Subcutaneous abdominal adipose tissue (tissue), 5 donors: ENCODE results near the gene MTCP1.

Experiments
- H3K27ac ChIP-seq: one replicate; pipeline ENCODE4 v1.7.0; 2013; ENCODE audit warnings: low read depth, mild to moderate bottlenecking, inconsistent platforms, low read length, moderate library complexity
- H3K27me3 ChIP-seq, 5 donors: one replicate each; pipeline ENCODE4 v1.7.0; 2013; ENCODE audit warnings: low read length in 5 of 5, inconsistent platforms in 1 of 5; ENCODE audit not compliant: control insufficient read depth in 5 of 5, insufficient read depth in 4 of 5
- H3K36me3 ChIP-seq, 5 donors: one replicate each; pipeline ENCODE4 v1.7.0; 2013; ENCODE audit warnings: low read length in 5 of 5; ENCODE audit not compliant: control insufficient read depth in 5 of 5, insufficient read depth in 5 of 5
- H3K4me1 ChIP-seq, 5 donors: one replicate each; pipeline ENCODE4 v1.7.0; 2013; ENCODE audit warnings: low read length in 5 of 5, mild to moderate bottlenecking in 3 of 5, moderate library complexity in 1 of 5; ENCODE audit not compliant: control insufficient read depth in 5 of 5, insufficient read depth in 5 of 5
- H3K4me3 ChIP-seq, 5 donors: one replicate each; pipeline ENCODE4 v1.7.0; 2013; ENCODE audit warnings: low read length in 5 of 5, low read depth in 1 of 5
- H3K9ac ChIP-seq, 5 donors: one replicate each; pipeline ENCODE4 v1.7.0; 2013; ENCODE audit warnings: low read length in 5 of 5, mild to moderate bottlenecking in 4 of 5, moderate library complexity in 3 of 5
- H3K9me3 ChIP-seq, 5 donors: one replicate each; pipeline ENCODE4 v1.7.0; 2013; ENCODE audit warnings: low read length in 5 of 5; ENCODE audit not compliant: control insufficient read depth in 5 of 5
- donor health status: healthy.
- donor health status: healthy.
- donor health status: healthy.
- donor health status: healthy.
- donor health status: healthy.

MTCP1 gene

DNA sequence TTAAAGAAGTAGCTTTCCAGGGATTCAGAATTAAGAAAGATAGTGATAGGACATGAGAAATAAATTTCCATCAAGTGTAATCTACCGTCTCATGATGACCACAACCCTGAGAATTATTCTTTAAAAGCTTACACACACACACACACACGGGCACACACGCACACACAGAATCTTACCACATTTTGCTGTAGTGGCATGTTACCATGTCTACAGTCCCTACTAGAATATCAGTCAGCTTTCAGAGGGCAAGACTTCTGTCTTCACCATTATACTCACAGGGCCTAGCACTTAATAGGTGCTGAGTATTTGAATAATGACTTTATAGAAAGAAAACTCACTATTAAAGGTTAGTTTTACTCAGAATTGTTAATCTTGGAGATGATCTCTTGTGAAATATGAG lies 15.4 kb downstream of the MTCP1 start:
- Histone ChIP-seq H3K27ac (no peak overlapping the region), H3K36me3 (peaks cover 2 to 19% (median 11%) of the 10 kb centered on the region in 5 donors), H3K9ac (no peak overlapping the region), H3K27me3 (peaks cover 0 to 3% (median 0%) of the 10 kb centered on the region in 5 donors), H3K4me1 (peaks cover 4 to 12% (median 10%) of the 10 kb centered on the region in 5 donors), H3K9me3 (no peaks in the 10 kb centered on the region), H3K4me3 (no peak overlapping the region)

DNA sequence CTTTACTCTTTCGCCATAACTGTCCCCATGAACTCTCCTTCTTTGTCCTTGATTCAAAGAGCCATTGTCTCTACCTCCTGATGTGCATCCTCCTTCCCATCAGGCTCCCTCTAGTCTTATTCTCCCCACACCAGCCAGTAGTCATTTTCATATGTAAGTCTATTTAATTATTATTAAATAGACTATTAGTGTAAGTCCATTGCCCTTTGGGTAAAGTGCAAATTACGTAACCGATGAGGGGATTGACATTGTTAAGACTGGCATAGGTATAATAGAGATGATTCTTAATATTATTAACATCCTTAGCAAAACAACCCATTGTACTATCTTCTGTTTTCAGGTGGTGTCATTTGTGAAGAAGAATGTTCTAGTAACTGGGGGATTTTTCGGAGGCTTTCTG lies 16.7 kb downstream of the MTCP1 start:
- no peak overlapping the region for H3K4me3 ChIP-seq
- no peak overlapping the region for H3K27ac ChIP-seq
- peaks cover 4 to 12% (median 10%) of the 10 kb centered on the region in 5 donors for H3K4me1 ChIP-seq
- H3K27me3 ChIP-seq = peaks cover 0 to 3% (median 0%) of the 10 kb centered on the region in 5 donors
- no peak overlapping the region for H3K9ac ChIP-seq
- peaks cover 2 to 15% (median 11%) of the 10 kb centered on the region in 5 donors for H3K36me3 ChIP-seq
- no peaks in the 10 kb centered on the region for H3K9me3 ChIP-seq

DNA sequence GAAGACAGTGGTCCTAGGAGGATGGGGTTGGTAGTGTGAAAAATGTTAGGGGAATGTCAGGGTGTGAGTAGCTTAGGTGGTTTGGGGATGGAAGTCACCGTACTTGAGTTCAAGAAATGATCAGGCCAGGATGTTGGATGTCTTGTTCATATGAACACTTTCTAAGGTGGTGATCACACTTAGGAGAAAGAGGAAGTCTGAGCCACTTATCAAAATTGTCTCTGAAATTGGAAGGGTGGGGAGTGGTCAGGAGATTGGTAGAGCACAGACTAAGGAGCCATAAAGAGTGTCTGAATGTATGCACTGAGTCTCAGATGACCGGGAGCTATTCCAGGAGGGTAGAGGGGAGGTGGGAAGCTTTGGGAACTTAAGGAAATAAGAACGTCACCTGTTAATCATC lies 17.3 kb downstream of the MTCP1 start:
- Histone ChIP-seq H3K27ac (no peak overlapping the region), H3K36me3 (peaks cover 2 to 15% (median 11%) of the 10 kb centered on the region in 5 donors), H3K9me3 (no peaks in the 10 kb centered on the region), H3K4me1 (peaks cover 4 to 15% (median 10%) of the 10 kb centered on the region in 5 donors), H3K9ac (no peak overlapping the region), H3K4me3 (no peak overlapping the region), H3K27me3 (peaks cover 0 to 3% (median 0%) of the 10 kb centered on the region in 5 donors)

DNA sequence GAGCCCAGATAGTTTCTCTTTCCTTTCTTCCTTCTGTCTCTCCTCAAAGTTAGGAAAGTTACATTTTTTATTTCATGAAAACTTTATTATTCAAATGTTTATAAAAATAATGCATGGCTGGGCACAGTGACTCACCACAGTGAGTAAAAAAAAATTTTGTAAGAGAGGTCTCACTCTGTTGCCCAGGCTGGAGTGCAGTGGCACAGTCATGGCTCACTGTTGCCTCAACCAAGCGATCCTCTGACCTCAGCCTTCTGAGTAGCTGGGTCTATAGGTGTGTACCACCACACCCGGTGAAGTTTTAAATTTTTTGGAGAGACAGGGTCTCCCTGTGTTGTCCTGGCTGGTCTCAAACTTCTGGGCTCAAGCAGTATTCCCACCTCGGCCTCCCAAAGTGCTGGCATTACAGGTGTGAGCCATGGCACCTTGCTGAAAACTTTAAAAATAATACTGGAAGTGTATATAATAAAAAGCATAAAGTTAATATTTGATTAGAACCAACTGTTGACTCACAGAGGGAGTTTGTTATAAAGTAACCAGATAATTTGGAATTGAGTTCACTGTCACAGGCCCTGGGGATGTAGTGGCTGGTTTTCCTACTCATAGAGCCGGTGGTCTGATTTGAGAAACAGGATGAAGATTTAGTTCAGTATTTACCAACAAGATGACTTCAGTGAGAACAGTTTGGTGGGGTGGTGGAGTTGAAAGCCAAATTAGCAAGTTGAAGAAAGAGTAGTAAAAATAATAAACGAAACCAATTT lies 18.0 kb downstream of the MTCP1 start:
- Histone ChIP-seq H3K9ac (no peak overlapping the region), H3K27ac (no peak overlapping the region), H3K36me3 (peaks cover 2 to 16% (median 11%) of the 10 kb centered on the region in 5 donors), H3K27me3 (peaks cover 0 to 3% (median 0%) of the 10 kb centered on the region in 5 donors), H3K9me3 (no peaks in the 10 kb centered on the region), H3K4me1 (peaks cover 4 to 15% (median 10%) of the 10 kb centered on the region in 5 donors), H3K4me3 (no peak overlapping the region)

DNA sequence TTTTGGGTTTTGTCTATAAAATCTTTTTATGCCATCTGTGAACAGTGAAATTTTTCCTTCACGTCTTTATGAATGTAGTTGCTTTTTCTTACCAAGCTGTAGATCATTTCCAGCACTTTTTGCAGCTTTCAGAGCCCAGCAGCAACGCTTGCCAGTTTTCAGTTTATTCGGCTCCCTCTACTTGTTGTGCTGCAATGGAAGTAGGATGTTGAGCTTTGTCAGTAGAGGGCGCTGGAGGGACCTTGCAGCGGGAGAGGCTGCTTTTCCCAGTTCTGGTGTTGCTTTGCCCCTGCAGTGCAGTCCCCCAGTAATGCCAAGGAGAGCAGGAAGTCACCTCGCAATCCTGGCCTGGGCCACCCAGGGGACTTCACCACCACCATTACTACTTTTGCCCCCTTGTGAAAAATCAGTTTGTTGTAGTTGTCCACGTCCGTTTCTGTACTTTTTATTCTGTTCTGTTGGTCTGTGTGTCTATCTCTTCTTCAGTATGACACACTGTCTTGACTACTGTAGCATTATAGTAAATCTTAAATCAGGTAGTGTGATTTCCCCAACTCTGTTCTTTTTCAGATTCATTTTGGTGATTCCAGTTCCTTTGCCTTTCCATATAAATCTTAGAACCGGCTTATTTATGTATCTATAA lies 21.8 kb downstream of the MTCP1 start:
- H3K4me3 ChIP-seq = no peak overlapping the region
- peaks cover 5 to 23% (median 15%) of the 10 kb centered on the region in 5 donors for H3K36me3 ChIP-seq
- no peak overlapping the region for H3K27ac ChIP-seq
- no peaks in the 10 kb centered on the region for H3K27me3 ChIP-seq
- peaks cover 0 to 4% (median 0%) of the 10 kb centered on the region in 5 donors for H3K4me1 ChIP-seq
- H3K9ac ChIP-seq = no peak overlapping the region
- no peaks in the 10 kb centered on the region for H3K9me3 ChIP-seq

DNA sequence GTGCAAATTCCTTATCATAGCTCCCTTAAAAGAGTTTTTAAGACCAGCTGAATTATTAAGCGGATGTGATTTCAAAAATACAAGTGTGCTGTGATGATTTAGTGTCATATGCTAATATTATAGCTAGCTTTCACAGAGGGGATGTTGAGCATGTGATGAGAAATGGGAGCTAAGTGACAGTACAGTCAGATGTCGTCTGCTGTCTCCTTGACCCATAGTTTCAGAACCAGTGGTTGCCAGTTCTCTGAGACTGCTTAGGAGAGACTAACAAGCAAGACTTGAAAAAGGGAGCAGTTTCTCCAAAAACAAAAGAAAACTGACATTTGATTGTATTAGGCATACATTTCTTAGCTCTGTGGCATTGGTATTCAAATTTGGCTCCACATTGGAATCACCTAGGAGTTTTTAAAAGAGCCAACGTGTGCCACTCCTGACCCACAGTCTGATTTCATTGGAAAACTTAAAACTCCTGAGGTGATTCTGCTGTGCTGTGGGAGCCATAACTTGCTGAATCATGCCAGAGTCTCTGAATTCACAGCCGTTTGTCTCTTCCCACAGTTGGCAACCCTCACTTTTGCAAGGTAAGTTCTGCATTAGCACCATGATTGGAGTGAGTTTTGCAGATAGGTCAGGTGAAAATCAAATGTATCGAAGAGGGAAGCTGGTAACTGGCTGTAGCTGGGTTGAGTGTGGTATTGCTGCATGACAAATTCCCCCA lies 24.0 kb downstream of the MTCP1 start:
- H3K4me3 ChIP-seq = no peak overlapping the region
- no peaks in the 10 kb centered on the region for H3K27me3 ChIP-seq
- H3K9ac ChIP-seq = no peak overlapping the region
- H3K4me1 ChIP-seq = peaks cover 0 to 4% (median 0%) of the 10 kb centered on the region in 5 donors
- no peak overlapping the region for H3K27ac ChIP-seq
- peaks cover 3 to 17% (median 10%) of the 10 kb centered on the region in 5 donors for H3K36me3 ChIP-seq
- H3K9me3 ChIP-seq = no peaks in the 10 kb centered on the region

DNA sequence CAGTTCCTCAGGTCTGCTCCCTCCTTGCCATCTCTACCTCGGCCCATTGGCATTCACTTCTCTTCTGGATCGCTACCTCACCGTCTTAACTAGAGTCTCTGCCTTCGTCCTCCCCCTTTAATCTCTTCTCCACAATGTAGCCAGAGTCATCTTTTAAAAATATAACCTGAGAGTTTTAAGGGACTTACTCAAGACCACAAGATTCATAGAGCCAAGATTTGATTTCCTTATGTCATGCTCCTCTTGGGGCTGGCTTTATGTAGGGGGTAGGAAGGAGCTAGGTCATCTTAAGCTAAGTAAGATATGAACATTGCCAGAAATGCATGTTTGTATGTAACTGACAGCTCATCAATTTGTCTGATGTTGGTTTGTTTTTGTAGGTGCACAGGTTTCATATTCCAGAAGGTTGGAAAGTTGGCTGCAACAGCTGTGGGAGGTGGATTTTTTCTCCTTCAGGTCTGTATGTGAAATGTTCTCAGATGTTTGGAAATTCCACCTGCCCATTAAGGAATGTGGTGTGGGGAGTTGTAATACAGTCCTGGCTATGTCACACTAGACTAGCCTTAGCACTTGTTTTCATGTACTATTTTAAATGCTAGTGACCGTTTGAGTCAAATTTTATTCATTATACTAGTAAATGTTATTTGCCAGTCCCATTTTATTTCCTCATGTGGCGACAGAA lies 24.7 kb downstream of the MTCP1 start:
- H3K9ac ChIP-seq = no peak overlapping the region
- no peak overlapping the region for H3K27ac ChIP-seq
- peaks cover 3 to 12% (median 6%) of the 10 kb centered on the region in 5 donors for H3K36me3 ChIP-seq
- H3K9me3 ChIP-seq = no peaks in the 10 kb centered on the region
- H3K4me3 ChIP-seq = no peak overlapping the region
- H3K27me3 ChIP-seq = no peaks in the 10 kb centered on the region
- H3K4me1 ChIP-seq = peaks cover 0 to 4% (median 0%) of the 10 kb centered on the region in 5 donors

DNA sequence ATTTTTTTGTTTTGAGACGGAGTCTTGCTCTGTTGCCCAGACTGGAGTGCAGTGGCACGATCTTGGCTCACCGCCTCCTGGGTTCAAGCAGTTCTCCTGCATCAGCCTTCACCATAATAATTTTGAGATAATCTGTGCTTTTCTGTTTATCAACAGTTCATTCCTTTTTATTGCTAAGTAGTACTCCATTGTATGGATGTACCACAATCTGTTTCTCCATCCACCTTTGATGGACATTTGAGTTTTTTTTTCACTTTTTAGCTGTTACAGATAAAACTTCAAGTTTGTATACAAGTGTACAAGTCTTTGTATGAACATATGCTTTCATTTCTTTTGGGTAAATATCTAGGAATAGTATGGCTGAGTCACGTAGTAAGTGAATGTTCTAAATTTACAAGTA lies 35.2 kb downstream of the MTCP1 start:
- H3K27me3 ChIP-seq = no peaks in the 10 kb centered on the region
- peaks cover 0 to 10% (median 4%) of the 10 kb centered on the region in 5 donors for H3K9me3 ChIP-seq
- H3K27ac ChIP-seq = no peak overlapping the region
- no peak overlapping the region for H3K4me3 ChIP-seq
- H3K4me1 ChIP-seq = no peaks in the 10 kb centered on the region
- H3K9ac ChIP-seq = no peak overlapping the region
- H3K36me3 ChIP-seq = peaks cover 0 to 13% (median 5%) of the 10 kb centered on the region in 5 donors

DNA sequence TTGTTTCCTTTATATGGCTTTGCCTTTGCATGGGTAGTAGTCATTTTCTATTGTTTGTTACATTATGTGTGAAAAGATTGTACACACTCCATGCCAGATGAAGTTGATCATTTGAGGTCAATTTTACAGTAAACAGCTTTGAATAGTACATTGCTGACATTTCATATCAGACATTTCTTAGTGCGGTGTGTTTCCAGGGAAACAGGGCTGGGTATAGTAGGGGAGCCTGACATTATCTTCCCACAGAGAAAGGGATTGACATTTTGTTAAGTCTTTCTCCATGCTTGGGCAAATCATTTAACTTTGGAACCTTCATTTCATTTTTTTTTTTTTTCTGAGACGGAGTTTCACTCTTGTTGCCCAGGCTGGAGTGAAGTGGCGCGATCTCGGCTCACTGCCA lies 39.3 kb downstream of the MTCP1 start:
- Histone ChIP-seq H3K4me3 (no peak overlapping the region), H3K9me3 (peaks cover 0 to 10% (median 4%) of the 10 kb centered on the region in 5 donors), H3K4me1 (peaks cover 0 to 11% (median 5%) of the 10 kb centered on the region in 5 donors), H3K27ac (no peak overlapping the region), H3K9ac (no peak overlapping the region), H3K36me3 (peaks cover 0 to 13% (median 5%) of the 10 kb centered on the region in 5 donors), H3K27me3 (no peaks in the 10 kb centered on the region)
